Stimulated activated CD8-positive, alpha-beta memory T cell treated with anti-CD3 and anti-CD28 coated beads, Interleukin-4, amount 100 ng/mL, for 24 hours (primary cell): ENCODE results near the gene OLR1.
"Not testable (repeated sequence)": the region's sequence is repeated elsewhere in the genome, so short reads cannot be mapped to it uniquely, and the experiment has no call there.

Experiments used
- DNase-seq: peaks from one replicate; pipeline ENCODE4 v3.0.0-alpha.2; 2020; ENCODE audit warnings: low read depth

The OLR1 gene

DNA sequence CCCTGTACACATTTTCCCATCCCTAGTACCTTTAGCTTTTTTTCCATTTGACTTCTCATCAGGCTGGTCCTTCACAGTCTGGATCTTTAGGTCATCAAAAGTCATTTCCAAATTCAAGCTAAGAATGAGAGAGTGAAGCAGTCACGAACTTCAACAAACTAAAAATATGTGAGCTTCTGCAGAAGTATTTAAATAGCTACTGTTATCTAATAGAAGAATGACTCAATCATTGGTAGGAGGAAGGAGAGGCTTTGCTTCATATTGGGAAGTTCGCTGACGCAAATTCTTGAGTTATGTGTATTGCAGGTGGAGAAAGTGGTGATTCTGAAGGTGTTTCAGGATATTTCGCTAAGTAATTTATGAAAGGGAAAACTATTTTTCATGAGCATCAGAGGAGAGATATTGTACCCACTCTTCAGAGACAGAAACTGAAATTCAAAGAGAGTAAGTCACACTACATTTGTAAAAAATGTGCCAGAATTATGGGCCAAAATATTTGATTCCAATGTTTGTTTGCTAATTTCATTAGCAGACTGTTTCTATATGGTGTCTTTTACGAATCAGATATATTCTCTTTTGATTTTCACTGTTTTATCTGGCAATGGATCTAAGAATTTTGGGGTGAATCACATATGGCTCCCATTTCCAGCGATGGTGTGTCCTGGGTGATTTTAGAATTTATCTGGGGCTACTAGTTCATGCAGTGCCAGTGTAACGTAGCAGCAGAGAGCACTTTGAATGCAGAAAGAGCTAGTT lies at the start of gene OLR1:
Gene OLR1, minus strand, starts transcription at position 160 of the 756 bp plus-strand sequence. Its CDS starts 55 bp downstream, at position 105.
- DNase-seq = no peak

DNA sequence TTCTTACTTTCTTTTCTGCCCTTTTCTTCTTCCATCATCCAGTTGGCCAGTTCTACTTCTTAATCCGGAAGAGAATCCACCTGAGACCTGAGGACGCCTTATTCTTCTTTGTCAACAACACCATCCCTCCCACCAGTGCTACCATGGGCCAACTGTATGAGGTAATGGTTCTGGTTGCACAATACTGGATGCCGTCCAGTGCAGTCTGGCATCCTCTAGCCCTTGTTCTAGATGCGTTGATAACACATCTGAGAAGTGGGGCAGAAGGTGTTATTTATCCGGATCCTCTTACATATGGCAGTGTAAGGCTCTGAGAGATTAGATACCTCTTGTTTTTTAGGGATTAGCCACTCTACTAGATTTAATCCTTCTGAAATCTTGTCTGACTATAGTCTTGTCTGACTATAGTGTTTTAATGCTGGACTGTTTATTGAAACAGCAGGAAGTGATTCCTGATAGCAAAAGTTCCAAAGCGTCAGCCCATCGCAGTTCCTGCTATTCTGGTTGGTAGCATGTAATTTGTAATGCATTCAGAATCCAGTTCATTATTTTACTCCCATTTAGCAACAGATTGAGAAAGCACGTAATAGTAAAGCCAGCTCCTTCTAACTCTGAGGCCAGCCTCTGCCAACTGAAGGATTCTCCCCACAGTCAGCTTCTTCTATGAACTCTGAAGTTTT lies 48.6 kb upstream of the OLR1 start:
- no peak for DNase-seq

DNA sequence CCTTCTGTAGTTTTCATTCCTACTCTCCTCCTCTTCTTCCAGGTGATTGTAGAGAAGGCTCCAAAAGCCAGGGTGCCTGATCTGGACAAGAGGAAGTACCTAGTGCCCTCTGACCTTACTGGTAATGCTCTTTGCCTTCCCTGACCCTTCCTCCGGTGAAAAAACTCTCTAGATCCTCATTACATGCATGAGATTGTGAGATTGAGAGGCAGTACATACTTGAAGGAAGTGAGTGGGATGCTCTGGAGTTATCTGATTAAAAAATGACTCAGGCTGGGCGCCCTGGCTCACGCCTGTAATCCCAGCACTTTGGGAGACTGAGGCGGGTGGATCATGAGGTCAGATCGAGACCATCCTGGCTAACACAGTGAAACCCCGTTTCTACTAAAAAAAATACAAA lies 46.1 kb upstream of the OLR1 start:
- DNase-seq = no peak

DNA sequence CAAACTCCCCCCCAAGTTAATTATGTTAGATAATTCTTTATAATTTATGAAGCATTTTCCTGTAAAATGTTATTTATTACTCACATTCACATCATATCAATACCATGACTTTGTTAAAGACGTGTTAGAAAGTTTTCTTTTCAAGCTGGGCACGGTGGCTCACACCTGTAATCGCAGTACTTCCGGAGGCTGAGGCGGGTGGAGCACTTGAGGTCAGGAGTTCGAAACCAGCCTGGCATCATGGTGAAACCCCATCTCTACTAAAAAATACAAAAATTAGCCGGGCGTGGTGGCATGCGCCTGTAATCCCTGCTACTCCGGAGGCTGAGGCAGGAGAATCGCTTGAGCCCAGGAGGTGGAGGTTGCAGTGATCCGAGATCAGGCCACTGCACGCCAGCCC lies 44.0 kb upstream of the OLR1 start:
- not testable (repeated sequence) for DNase-seq

DNA sequence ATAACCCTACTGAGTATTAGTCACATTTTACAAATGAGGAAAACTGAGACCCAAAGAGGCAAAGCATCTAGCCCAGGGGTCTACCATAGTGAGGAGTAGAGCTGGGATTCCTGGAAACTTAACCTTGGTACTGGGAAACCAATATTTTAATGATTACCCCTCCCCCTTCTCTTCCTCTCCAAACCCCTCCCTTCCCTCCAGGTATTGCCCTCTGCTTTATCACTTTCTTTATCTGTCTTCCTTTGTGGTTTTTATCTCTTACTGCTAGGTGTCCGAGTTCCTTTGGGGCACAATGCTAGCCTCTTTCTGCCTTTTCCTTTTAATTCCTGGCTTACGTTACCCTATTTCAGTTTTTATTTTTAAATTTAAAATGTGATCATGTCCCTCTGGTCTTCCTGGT lies 43.5 kb upstream of the OLR1 start:
- no peak for DNase-seq

DNA sequence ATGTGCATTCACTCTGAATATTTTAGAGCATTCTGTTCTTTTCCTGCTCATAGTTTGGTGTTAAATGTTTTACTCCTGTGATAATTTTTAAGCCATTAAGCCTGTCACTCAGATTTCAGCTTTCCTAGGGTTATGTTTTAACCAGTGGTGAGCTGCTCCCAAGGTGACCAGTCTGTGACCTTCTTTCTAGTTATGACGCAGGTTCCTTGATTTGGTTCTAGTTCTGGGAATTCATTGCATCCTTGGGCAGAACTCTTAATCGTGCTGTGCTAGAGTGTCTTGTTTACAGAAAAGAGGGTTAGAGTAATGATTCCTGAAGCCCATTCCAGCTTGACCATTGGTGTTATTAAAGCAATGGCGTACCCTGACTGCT lies 42.9 kb upstream of the OLR1 start:
- DNase-seq = no peak

DNA sequence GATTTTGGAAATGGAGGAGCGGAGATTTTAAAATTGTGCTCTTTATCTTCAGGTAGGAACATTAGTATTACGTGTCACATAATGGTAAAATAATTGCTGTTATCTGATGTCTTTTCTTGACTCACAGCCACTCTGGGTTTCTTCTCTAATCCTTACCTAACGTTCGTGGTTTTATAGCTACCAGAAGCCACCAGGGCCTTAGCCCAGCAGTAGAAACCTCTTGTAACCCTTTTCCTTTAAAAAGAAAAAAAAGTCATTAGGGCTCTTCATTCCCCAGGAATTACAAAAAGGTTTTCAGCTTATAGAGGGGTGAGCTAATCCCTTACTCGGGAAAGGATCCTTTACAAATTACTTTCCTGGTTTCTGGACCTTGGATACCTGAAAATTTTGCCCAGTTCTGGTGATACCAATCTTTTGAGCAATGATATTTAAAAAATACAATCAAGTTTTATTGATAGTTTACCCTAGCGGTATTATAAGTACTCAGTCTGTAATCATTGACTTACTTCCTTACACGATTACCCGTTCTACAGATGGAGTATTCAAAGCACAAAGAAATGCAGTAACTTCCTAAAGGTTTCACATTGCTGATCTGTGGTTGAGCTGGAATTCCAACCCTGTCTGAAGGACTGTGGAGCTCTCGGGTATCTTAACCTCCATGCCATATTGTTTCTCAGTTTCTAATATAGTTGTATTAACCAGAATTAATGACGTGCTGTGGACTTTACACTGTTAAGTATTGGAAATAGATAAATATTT lies 42.4 kb upstream of the OLR1 start:
- DNase-seq = no peak

DNA sequence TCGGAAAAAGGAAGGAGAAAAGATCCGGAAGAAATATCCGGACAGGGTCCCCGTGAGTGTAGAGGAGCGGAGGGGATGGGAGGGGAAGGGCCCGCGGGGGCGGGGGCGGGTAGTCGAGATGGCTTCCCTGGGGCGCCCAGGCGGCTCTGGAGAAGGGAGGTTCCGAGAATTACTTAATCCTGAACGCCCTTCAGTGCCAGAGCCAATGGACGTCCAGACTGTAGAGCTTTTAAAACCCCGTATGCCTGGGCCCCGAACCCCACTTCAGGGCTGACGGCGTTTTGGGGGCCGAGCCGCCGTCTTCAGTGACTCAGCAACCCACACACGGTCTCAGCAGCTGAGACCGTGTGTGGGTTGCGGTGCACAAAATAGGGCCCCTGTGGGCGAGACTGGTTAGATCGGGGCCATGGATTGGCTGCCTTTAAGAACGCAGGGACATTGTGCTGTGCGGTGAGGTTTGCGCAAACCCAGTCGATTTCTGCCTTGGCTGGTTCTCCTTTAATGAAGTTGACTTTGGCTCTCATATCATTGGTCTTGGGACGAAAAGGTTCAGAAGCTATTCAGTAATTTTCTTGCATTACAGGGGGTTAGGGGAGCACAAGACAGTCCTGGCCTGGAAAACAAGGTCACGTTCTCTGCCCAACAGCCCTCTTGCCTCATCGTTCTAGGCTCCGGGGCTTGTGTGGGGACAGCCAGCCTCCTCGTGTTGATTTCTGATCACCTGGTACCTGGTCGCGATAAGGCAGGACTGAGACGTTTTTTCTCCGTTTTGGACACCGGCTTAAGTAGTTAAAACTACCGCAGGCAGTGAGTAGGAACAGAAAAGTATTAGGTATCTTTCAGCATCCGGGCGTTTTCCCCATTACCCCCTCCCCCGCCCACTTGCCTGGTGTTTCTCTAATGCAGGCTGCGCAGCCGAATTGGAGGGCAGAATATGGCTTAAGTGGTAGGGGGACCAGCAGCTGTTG lies 41.5 kb upstream of the OLR1 start:
- DNase-seq = peak; percentile 71

DNA sequence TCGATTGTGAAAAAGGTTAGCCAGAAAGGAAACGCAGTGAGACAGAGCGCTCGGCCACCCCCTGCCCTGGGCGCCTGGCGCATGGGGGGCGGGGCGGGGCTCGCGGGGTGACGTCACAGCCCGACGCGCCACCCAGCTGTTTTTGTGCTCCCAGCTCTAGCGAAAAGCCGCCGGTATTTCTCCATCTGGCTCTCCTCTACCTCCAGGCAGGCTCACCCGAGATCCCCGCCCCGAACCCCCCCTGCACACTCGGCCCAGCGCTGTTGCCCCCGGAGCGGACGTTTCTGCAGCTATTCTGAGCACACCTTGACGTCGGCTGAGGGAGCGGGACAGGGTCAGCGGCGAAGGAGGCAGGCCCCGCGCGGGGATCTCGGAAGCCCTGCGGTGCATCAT lies 40.8 kb upstream of the OLR1 start, which contains the start of gene GABARAPL1:
Gene GABARAPL1, plus strand, starts transcription at position 139 of the 393 bp plus-strand sequence. Its CDS starts 253 bp downstream, at position 392.
- peak; percentile 69 for DNase-seq

DNA sequence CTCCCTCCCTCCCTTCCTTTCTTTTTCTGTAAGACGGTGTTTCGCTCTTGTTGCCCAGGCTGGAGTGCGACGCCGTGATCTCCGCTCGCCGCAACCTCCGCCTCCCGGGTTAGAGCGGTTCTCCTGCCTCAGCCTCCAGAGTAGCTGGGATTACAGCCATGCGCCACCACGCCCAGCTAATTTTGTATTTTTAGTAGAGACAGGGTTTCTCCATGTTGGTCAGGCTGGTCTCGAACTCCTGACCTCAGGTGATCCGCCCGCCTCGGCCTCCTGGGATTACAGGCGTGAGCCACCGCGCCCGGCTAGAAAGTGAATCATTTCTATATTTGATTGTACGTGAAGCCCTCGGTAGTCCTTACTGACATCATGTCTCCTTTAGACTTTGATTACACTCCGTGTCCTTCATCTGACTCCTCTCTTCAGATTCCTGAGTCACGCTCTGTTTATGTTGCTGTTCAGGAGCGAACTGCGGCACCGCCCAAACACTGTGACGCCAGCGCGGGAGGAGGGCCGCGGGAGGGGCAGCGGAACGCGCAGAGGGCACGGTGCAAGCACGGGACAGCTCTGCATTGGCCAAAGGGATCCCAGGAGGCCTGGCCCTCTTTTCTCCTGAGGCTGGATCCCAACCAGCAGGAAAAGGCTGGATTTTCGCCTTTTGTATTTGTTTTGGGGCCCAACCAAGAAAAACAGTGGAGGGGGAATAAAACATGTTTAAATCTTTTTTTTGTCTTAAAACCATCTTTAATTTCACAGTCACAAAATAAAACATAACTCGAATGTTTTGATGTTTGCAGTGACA lies 40.2 kb upstream of the OLR1 start:
- peak; percentile 81 for DNase-seq

DNA sequence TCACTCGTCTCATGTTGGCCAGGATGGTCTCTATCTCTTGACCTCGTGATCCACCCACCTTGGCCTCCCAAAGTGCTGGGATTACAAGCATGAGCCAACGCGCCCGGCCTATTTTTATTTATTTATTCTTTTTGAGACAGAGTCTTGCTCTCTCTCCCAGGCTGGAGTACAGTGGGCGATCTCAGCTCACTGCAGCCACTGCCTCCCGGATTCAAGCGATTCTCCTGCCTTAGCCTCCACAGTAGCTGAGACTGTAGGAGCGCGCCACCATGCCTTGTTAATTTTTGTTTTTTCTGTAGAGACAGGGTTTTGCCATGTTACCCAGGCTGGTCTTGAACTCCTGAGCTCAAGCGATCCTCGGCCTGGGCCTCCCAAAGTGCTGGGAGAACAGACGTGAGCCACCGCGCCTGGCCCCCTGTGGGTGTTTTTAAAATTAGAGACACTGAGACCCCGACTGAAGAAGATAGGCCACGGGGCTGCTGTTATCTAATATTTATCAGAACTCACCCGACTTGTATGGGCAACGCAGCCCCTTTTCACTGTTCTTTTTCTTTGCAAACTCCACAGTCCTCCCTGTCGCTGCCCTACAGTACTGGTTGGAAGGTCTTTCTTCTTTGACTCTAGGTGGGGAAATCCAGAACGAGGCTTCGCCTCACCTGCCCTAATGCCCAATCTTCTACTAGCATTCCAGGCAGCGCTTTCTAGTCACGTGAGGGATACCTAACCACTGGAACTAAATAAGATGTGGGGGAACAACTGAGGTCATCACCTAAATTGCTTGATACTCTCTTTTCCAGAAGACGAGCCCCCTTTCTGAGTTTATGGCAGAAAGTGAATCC lies 39.4 kb upstream of the OLR1 start:
- DNase-seq = no peak

DNA sequence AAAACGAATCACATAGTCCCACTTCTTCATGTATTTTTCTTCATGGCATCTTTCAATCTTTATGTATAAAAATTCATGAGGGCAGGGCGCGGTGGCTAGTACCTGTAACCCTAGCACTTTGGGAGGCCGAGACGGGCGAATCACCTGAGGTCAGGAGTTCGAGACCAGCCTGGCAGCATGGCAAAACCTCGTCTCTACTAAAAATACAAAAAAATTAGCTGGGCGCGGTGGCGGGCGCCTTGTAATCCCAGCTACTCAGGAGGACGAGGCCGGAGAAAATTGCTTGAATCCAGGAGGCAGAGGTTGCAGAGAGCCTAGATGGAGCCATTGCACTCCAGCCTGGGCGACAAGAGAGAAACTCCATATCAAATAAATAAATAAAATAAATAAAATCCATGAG lies 38.3 kb upstream of the OLR1 start:
- DNase-seq = no peak

DNA sequence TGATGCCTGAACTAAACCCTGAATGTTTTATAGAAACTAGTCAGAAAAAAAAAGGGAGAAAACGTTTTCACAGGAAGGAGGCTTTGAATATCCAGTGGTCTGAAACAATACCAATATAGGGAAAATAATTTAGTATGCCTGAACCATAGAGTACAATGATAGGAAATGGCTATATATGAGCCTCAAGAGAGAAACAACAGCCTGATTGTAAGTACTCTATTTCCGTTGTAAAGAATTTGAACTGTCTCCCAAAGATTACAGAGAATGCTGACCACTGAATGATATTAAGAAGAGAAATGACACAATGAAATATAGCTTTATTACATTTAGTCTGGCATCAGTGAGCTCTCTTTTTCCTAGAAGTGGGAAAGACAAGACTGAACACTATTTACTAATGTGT lies 35.2 kb upstream of the OLR1 start:
- no peak for DNase-seq

DNA sequence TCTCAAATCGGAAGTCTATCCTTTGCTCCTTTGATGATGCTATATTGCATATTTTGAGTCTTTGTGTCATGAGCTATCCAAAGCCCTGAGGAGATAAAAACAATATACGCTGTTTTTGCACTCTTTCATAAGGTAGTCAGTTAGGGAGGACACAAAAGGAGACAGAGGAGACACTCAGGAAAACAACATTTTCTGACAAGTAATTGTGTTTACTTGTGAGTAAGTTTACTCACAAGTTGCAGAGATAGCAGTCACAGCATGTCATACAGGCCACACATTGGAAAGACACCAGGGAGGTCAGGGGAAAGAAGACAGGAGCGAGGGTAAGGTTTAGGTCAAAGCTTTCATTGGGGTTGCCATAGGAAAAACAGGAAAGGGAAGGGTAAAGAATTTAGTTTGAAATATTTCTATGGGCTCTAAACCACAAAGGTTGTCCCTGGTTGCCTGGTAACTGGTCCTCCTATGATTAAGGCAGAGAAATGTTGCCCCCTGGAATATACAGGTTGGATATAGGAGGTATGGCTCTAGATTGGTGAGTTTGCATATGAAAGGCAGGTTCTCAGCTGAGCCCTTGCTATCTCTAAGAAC lies 33.4 kb upstream of the OLR1 start:
- no peak for DNase-seq

DNA sequence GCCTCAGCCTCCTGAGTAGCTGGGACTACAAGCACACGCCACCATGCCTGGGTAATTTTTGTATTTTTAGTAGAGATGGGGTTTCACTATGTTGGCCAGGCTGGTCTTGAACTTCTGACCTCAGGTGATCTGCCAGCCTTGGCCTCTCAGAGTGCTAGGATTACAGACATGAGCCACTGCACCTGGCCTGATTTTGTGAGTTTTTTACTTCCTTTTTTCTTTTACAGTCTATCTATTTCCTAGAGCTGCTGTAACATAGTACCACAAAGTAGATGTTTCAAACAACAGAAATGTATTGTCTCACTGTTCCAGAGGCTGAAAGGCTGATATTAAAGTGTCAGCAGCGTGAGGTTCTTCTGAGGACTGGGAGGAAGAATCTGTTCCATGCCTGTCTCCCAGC lies 32.6 kb upstream of the OLR1 start:
- not testable (repeated sequence) for DNase-seq

DNA sequence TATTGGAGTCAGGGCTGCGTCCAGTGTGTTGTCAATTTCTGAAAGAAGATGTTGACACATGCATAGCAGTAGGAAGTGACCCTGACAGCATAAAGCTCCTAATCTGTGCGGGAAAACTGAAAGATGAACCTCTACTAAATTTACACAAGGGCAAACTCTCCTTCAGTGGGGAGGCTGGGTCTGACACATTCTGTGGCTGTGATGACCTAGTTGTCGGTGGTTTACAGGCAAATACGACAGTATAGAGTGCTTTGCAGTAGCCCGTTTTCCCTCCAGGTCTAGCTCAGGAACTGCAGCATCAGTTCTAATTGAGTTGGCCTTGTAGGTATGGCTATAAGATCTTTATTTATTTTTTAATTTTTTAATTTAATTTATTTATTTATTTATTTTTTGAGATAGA lies 25.9 kb upstream of the OLR1 start:
- DNase-seq = no peak

DNA sequence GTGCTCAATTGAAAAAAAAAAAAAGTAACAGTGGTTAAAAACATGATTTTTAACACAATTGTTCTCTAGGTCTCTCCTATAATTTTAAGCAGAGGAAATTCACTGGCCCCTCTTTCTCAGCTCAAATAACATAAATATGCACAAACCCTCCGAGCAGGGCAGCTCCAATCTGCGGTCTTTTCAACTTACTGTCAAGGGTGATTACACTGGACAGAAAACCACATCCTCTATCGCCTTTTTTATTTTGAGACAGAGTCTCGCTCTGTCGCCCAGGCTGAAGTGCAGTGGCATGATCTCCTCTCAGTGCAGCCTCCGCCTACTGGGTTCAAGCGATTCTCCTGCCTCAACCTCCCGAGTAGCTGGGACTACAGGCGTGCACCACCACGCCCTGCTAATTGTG lies 24.3 kb upstream of the OLR1 start:
- DNase-seq = no peak

DNA sequence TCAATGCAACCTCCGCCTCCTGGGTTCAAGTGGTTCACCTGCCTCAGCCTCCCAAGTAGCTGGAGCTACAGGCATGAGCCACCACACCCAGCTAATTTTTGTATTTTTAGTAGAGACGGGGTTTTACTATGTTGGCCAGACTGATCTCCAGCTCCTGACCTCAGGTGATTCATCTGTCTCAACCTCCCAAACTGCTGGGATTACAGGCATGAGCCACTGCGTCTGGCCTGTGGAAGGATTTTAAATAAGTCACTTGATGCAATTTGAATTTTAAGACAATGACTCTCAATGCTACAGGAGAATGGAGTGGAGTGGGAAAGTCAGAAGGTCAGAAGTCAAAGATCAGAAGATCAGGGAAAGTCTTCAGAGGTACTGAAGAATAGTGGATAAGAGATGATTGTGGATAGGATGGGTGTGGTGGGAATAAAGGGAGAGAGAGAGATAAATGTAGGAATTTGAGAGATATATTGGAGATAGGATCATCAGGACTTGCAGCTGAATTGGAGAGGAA lies 22.3 kb upstream of the OLR1 start:
- no peak for DNase-seq

DNA sequence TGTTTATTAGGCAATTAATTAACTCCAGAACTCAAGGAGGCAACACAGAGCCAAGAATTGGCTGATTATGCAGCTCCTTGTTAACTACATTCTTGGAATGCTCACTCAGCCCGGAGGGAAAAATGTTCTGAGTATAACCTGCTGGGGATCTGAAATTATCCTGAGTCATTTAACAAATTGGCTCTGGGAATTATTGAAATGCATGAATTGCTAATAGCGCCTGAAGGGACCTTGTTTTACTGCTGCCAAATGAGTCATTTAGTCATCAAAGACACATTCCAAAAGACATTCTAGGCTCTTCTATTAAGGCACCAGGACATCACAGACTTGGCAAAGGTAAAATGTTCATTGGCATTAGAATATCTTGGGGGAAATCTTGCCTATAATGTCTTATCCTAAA lies 19.9 kb upstream of the OLR1 start:
- no peak for DNase-seq
